ENCODE results near the gene INTS6. TPM values are rescaled to one million over a fixed set of nuclear protein-coding genes. Genes with fewer than 3 reads are reported as not detected.

Gene INTS6
- total RNA-seq, 4 donors from 2014 or later: 15.3 to 37.0 (median 25.2) TPM

- H3K27ac ChIP-seq: no peak overlapping the region
- intact Hi-C loops (cut with DNase I; ENCODE audit: low total_unique reads) (no loop called here), in situ Hi-C loops (cut with MboI; ENCODE audit: low pct_ligation_motif_present in 1 of 4, low pct_unique_long_range_greater_than_20kb in 1 of 4, low sequenced_read_pairs in 3 of 4) (no loop called here)
- no peaks in the 10 kb centered on the region for H3K27me3 ChIP-seq
- no peaks in the 10 kb centered on the region for H3K9me3 ChIP-seq
- H3K36me3 ChIP-seq: no peaks in the 10 kb centered on the region
- no peaks in the 10 kb centered on the region for H3K4me1 ChIP-seq
- no peak for DNase-seq
- TF ChIP-seq, protein P1, sequence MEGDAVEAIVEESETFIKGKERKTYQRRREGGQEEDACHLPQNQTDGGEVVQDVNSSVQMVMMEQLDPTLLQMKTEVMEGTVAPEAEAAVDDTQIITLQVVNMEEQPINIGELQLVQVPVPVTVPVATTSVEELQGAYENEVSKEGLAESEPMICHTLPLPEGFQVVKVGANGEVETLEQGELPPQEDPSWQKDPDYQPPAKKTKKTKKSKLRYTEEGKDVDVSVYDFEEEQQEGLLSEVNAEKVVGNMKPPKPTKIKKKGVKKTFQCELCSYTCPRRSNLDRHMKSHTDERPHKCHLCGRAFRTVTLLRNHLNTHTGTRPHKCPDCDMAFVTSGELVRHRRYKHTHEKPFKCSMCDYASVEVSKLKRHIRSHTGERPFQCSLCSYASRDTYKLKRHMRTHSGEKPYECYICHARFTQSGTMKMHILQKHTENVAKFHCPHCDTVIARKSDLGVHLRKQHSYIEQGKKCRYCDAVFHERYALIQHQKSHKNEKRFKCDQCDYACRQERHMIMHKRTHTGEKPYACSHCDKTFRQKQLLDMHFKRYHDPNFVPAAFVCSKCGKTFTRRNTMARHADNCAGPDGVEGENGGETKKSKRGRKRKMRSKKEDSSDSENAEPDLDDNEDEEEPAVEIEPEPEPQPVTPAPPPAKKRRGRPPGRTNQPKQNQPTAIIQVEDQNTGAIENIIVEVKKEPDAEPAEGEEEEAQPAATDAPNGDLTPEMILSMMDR (IDR thresholded peaks at IDR 0.05): no peak
- no peak overlapping the region for H3K4me3 ChIP-seq
- 86 to 88% methylated on average over 2 to 3 of the region's 3 CpGs for WGBS, 2 donors (ENCODE audit: low coverage in 1 of 2)
These were observed 14.9 kb upstream of the INTS6 start for GRCh38 chr13:51467730-51468129.

- DNase-seq: no peak
- intact Hi-C loops (cut with DNase I; ENCODE audit: low total_unique reads): no loop called here
- Histone ChIP-seq H3K36me3 (no peaks in the 10 kb centered on the region), H3K27me3 (no peaks in the 10 kb centered on the region), H3K4me3 (no peak overlapping the region), H3K27ac (no peak overlapping the region), H3K9me3 (no peaks in the 10 kb centered on the region), H3K4me1 (no peaks in the 10 kb centered on the region)
- in situ Hi-C loops (cut with MboI; ENCODE audit: low pct_ligation_motif_present in 1 of 4, low pct_unique_long_range_greater_than_20kb in 1 of 4, low sequenced_read_pairs in 3 of 4): no loop called here
- TF ChIP-seq POLR2A (IDR thresholded peaks at IDR 0.05): no peak
- TF ChIP-seq POLR2AphosphoS5 (IDR thresholded peaks at IDR 0.05): no peak
- TF ChIP-seq EP300 (IDR thresholded peaks at IDR 0.05; ENCODE audit: low read depth): no peak
- TF ChIP-seq, protein P1 (IDR thresholded peaks at IDR 0.05): no peak
These were observed 12.3 kb upstream of the INTS6 start for GRCh38 chr13:51465124-51465523.

- peaks cover 8 to 12% (median 11%) of the 10 kb centered on the region in 4 donors for H3K4me1 ChIP-seq
- no peaks in the 10 kb centered on the region for H3K27me3 ChIP-seq
- DNase-seq: no peak
- no peak overlapping the region for H3K4me3 ChIP-seq
- 96 to 100% methylated on average over 3 to 15 of the region's 15 CpGs for WGBS, 2 donors (ENCODE audit: low coverage in 1 of 2)
- H3K9me3 ChIP-seq: no peaks in the 10 kb centered on the region
- TF ChIP-seq POLR2AphosphoS5 (IDR thresholded peaks at IDR 0.05): no peak
- no peak for TF ChIP-seq POLR2A (IDR thresholded peaks at IDR 0.05)
- TF ChIP-seq, protein P1 (IDR thresholded peaks at IDR 0.05): no peak
- TF ChIP-seq EP300 (IDR thresholded peaks at IDR 0.05; ENCODE audit: low read depth): no peak
- H3K36me3 ChIP-seq: no peaks in the 10 kb centered on the region
- intact Hi-C loops (cut with DNase I; ENCODE audit: low total_unique reads) (loop anchor here (10.0 kb wide), 1 partner anchor 172 kb away; no protein-coding TSS in a partner anchor), in situ Hi-C loops (cut with MboI; ENCODE audit: low pct_ligation_motif_present in 1 of 4, low pct_unique_long_range_greater_than_20kb in 1 of 4, low sequenced_read_pairs in 3 of 4) (loop anchor here in 1 of 4 donors (10.0 kb wide), 1 partner anchor 128 kb away; the partner anchor contains the start of gene WDFY2)
- no peak overlapping the region for H3K27ac ChIP-seq
These were observed 4.4 kb upstream of the INTS6 start for GRCh38 chr13:51457086-51457815.

DNA sequence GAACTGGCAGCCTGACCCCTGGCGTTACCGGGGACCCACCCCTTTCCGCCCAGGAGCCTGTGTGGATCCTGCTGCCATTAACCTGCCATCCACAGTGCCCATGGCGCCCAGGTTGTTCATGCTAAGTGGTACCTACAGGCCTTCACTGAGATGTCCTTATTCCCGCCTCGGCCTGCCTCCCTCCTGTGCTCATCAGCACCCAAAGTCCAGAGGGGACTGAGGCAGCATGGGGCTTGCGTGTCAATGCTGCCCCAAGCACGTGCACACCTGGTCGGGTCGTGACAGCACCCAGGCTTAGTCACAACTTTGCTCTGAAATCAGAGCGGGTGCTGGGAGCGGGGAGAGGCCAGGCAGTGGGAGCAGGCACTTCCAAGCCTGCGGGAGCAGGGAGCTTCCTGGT is 3.7 kb upstream of the INTS6 start:
- peaks cover 8 to 12% (median 11%) of the 10 kb centered on the region in 4 donors for H3K4me1 ChIP-seq
- DNase-seq: no peak
- no peak overlapping the region for H3K27ac ChIP-seq
- no peaks in the 10 kb centered on the region for H3K27me3 ChIP-seq
- H3K9me3 ChIP-seq: no peaks in the 10 kb centered on the region
- TF ChIP-seq POLR2A (IDR thresholded peaks at IDR 0.05): no peak
- 95% methylated on average over 13 of the region's 13 CpGs; no CpG with 5 or more reads in 1 of the 2 donors for WGBS, 2 donors (ENCODE audit: low coverage in 1 of 2)
- in situ Hi-C loops (cut with MboI; ENCODE audit: low pct_ligation_motif_present in 1 of 4, low pct_unique_long_range_greater_than_20kb in 1 of 4, low sequenced_read_pairs in 3 of 4) (loop anchor here in 1 of 4 donors (10.0 kb wide), 1 partner anchor 128 kb away; the partner anchor contains the start of gene WDFY2), intact Hi-C loops (cut with DNase I; ENCODE audit: low total_unique reads) (loop anchor here (10.0 kb wide), 1 partner anchor 172 kb away; no protein-coding TSS in a partner anchor)
- H3K4me3 ChIP-seq: no peak overlapping the region
- no peaks in the 10 kb centered on the region for H3K36me3 ChIP-seq
